BE2C (cell line): Measurements from ENCODE around the gene FHOD3.

ENCODE experiments used
- DNase-seq: peaks from one replicate; pipeline ENCODE4 v3.0.0-alpha.2; 2020
- H3K27me3 ChIP-seq: fragments of 250-450 bp; sonication (Bioruptor Pico); 2 replicates; pipeline ENCODE4 v1.5.1; 2020; ENCODE audit warnings: mild to moderate bottlenecking
- H3K36me3 ChIP-seq: fragments of 250-450 bp; sonication (Bioruptor Pico); 2 replicates; pipeline ENCODE4 v1.5.1; 2020; ENCODE audit warnings: mild to moderate bottlenecking
- H3K4me1 ChIP-seq: fragments of 250-450 bp; sonication (Bioruptor Pico); 2 replicates; pipeline ENCODE4 v1.5.1; 2020
- H3K4me3 ChIP-seq: 2 replicates; pipeline ENCODE4 v1.5.1; 2011; ENCODE audit warnings: low read depth, low read length
- H3K9me3 ChIP-seq: fragments of 250-450 bp; sonication (Bioruptor Pico); 2 replicates; pipeline ENCODE4 v1.5.1; 2020
- TF ChIP-seq, protein P1 (sequence below): IDR thresholded peaks from 2 replicates; pipeline ENCODE4 v1.5.1; 2012; ENCODE audit warnings: mild to moderate bottlenecking, low read depth, low read length

The FHOD3 gene

GRCh38 chr18:36786686-36787085, 489.2 kb downstream of the FHOD3 start:
- Histone ChIP-seq H3K27me3 (no peaks in the 10 kb centered on the region), H3K4me1 (no peaks in the 10 kb centered on the region), H3K9me3 (no peaks in the 10 kb centered on the region), H3K36me3 (no peaks in the 10 kb centered on the region), H3K4me3 (no peak overlapping the region)
- TF ChIP-seq, protein P1, sequence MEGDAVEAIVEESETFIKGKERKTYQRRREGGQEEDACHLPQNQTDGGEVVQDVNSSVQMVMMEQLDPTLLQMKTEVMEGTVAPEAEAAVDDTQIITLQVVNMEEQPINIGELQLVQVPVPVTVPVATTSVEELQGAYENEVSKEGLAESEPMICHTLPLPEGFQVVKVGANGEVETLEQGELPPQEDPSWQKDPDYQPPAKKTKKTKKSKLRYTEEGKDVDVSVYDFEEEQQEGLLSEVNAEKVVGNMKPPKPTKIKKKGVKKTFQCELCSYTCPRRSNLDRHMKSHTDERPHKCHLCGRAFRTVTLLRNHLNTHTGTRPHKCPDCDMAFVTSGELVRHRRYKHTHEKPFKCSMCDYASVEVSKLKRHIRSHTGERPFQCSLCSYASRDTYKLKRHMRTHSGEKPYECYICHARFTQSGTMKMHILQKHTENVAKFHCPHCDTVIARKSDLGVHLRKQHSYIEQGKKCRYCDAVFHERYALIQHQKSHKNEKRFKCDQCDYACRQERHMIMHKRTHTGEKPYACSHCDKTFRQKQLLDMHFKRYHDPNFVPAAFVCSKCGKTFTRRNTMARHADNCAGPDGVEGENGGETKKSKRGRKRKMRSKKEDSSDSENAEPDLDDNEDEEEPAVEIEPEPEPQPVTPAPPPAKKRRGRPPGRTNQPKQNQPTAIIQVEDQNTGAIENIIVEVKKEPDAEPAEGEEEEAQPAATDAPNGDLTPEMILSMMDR = no peak
- no peak for DNase-seq

- Histone ChIP-seq H3K36me3 (no peaks in the 10 kb centered on the region), H3K4me3 (no peak overlapping the region), H3K27me3 (no peaks in the 10 kb centered on the region), H3K4me1 (no peaks in the 10 kb centered on the region), H3K9me3 (no peaks in the 10 kb centered on the region)
- no peak for DNase-seq
- TF ChIP-seq, protein P1 = no peak
These were observed 495.2 kb downstream of the FHOD3 start for GRCh38 chr18:36792634-36793283.

- H3K4me3 ChIP-seq = no peak overlapping the region
- H3K9me3 ChIP-seq = no peaks in the 10 kb centered on the region
- H3K27me3 ChIP-seq = no peaks in the 10 kb centered on the region
- TF ChIP-seq, protein P1 = no peak
- H3K36me3 ChIP-seq = no peaks in the 10 kb centered on the region
- DNase-seq = no peak
- no peaks in the 10 kb centered on the region for H3K4me1 ChIP-seq
These were observed 501.4 kb downstream of the FHOD3 start for GRCh38 chr18:36798738-36799473.

DNA sequence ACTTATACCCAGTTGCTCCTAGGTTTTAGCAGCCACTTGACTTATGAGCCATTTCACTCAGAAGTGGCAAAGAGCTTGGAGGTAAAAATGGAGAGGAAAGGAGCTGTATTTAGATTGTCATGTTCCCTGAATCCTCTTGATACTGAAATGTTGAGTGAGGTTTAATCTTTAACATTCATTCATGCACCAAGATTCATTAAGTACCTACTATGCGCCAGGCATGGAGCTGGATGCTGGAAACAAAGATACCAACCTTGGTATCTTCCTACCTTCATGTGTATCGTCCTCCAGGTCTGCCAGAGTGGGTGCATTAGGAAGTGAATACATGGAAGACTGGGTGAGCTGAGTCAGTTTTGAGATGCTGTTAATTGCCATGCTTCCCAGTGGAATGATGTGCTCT, 507.6 kb downstream of the FHOD3 start:
- H3K4me1 ChIP-seq = no peaks in the 10 kb centered on the region
- TF ChIP-seq, protein P1 = no peak
- no peaks in the 10 kb centered on the region for H3K27me3 ChIP-seq
- H3K9me3 ChIP-seq = no peaks in the 10 kb centered on the region
- DNase-seq = no peak
- no peaks in the 10 kb centered on the region for H3K36me3 ChIP-seq
- no peak overlapping the region for H3K4me3 ChIP-seq

DNA sequence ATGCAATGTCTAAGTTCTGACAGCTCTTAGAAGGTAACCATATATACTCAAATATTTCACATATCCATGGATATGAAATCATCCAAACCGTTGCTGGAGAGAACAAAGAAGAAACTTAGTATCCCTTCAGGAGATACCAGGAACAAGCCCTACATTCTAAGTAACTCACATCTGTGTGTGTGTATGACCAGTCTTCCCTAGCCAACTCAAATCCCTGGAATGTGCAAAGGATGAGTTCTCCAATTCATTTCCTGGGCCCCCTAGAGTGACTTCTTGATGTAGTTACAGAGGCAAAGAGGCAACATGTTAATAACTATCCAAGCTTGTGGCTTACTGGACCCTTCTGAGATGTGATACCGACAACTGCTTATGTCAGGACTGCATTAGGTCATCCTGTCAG, 511.2 kb downstream of the FHOD3 start:
- Histone ChIP-seq H3K27me3 (no peaks in the 10 kb centered on the region), H3K9me3 (no peaks in the 10 kb centered on the region), H3K4me3 (no peak overlapping the region), H3K4me1 (no peaks in the 10 kb centered on the region), H3K36me3 (no peaks in the 10 kb centered on the region)
- TF ChIP-seq, protein P1 = no peak
- no peak for DNase-seq

DNA sequence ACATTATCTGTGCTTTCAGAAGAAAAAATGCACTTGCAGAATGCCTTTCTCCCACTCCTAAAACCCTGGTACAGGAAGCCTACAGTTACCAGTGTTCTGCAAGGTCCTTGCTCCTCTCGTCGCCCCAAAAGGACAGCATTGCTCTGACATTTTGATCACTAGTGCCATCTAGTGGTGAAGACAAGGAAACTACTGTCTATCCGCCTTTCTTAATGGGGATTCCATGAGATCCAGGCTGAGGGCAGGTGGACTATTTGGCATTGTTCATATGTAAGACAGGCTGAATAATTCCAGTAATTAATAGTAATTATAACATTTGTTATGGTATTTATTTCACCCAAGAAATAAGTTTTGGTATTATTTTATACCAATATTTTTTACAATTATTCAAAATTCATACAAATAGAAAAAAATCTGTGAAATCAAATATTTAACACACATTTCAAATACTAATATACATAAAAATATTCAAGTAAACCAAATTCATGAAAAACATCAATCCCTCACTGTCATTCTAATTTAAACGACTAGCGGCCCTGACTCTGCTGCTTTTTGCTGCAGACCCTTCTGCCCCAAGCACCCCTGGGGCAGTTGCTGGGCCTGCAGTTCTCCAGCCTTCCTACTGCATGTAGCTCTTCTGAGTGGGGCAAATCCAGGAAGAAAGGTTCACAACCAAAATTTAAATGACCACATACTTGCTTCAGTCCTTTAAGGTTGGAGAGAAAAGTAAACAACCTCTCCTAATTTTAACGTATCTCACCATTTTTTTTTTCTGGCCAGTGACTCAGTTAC, 512.3 kb downstream of the FHOD3 start:
- DNase-seq = peak; percentile 14
- Histone ChIP-seq H3K36me3 (no peaks in the 10 kb centered on the region), H3K27me3 (no peaks in the 10 kb centered on the region), H3K4me3 (no peak overlapping the region), H3K4me1 (no peaks in the 10 kb centered on the region), H3K9me3 (no peaks in the 10 kb centered on the region)
- TF ChIP-seq, protein P1 = peak; percentile 69
